IPS DF 6.9 (cell line): ENCODE measurements around the gene CRHR1.

Experiments used
- DNase-seq: peaks from one replicate; pipeline ENCODE4 v3.0.0-alpha.2; 2013; ENCODE audit warnings: low read depth, low spot score
- H3K27ac ChIP-seq: one replicate; pipeline ENCODE4 v1.5.1; 2013; ENCODE audit warnings: low read length, control low read depth
- H3K27me3 ChIP-seq: 2 replicates; pipeline ENCODE4 v1.6.1; 2013; ENCODE audit warnings: mild to moderate bottlenecking, low read length; ENCODE audit not compliant: control insufficient read depth, insufficient read depth
- H3K36me3 ChIP-seq: 2 replicates; pipeline ENCODE4 v1.6.1; 2013; ENCODE audit warnings: low read length; ENCODE audit not compliant: control insufficient read depth, insufficient read depth
- H3K4me1 ChIP-seq: 2 replicates; pipeline ENCODE4 v1.6.1; 2013; ENCODE audit warnings: low read length; ENCODE audit not compliant: control insufficient read depth, insufficient read depth
- H3K4me3 ChIP-seq: 2 replicates; pipeline ENCODE4 v1.5.1; 2013; ENCODE audit warnings: mild to moderate bottlenecking, low read length
- H3K9me3 ChIP-seq: 2 replicates; pipeline ENCODE4 v1.6.1; 2013; ENCODE audit warnings: low read length, inconsistent platforms; ENCODE audit not compliant: control insufficient read depth, insufficient read depth
- WGBS: extraction: QIAGEN DNeasy Blood & Tissue Kit; methylation state at CpG from one replicate; pipeline ENCODE4 v1.1.7; 2013; ENCODE audit warnings: mixed read lengths, missing lambda C conversion rate; ENCODE audit not compliant: insufficient read length, insufficient coverage; 5-methylcytosine and 5-hydroxymethylcytosine counted together

CRHR1 gene

DNA sequence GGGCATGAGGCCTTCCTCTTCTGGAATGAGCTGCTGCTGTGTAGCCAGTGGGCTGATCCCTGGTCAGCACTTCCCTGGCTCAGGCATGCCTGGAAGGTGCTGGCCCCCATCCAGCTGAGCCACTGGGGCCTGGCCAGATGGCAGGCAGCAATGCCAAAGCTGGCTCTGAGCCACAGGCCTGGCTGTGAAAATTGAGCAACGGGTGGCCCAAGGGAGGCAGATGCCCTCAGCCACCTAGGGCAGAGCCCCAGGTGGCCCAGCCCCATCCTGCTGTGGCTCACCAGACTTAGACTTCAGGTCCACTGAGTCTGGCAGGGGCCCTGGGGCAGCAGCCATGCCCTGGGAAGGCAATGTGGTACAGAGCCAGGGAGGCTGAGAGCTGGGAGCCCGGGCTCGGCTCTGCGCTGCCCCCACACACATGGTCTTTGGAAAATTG lies 8.5 kb upstream of the CRHR1 start:
- Histone ChIP-seq H3K4me1 (peaks cover 5% of the 10 kb centered on the region; the same call in 1 of the 2 replicates), H3K36me3 (no peaks in the 10 kb centered on the region), H3K27ac (no peak overlapping the region), H3K9me3 (no peaks in the 10 kb centered on the region), H3K27me3 (no peaks in the 10 kb centered on the region), H3K4me3 (no peak overlapping the region)
- no peak for DNase-seq
- WGBS: no CpG with 5 or more reads among the region's 4 CpGs

DNA sequence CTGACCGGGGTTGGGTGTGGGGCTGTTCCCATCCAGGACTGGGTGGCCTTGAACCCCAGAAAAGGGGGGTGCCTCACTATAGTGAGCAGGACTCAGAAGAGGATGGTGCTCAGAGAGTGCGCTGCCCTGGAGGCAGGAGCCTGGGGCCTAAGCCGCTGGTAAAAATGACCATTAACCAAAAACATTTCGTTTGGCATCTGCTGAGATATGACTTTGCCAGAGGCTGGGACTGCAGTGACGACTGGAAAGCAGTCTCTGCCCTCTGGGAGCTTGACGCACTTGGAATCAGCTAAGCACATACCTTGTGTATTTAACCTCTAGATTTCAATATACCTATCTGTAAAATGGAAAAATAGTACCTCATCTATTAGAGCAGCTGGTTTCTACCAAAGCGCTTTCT lies 7.2 kb upstream of the CRHR1 start:
- H3K9me3 ChIP-seq: no peaks in the 10 kb centered on the region
- no peak for DNase-seq
- no peaks in the 10 kb centered on the region for H3K36me3 ChIP-seq
- no peak overlapping the region for H3K4me3 ChIP-seq
- H3K27ac ChIP-seq: no peak overlapping the region
- no peaks in the 10 kb centered on the region; the same call in 1 of the 2 replicates for H3K27me3 ChIP-seq
- H3K4me1 ChIP-seq: no peaks in the 10 kb centered on the region
- no CpG with 5 or more reads among the region's 7 CpGs for WGBS

DNA sequence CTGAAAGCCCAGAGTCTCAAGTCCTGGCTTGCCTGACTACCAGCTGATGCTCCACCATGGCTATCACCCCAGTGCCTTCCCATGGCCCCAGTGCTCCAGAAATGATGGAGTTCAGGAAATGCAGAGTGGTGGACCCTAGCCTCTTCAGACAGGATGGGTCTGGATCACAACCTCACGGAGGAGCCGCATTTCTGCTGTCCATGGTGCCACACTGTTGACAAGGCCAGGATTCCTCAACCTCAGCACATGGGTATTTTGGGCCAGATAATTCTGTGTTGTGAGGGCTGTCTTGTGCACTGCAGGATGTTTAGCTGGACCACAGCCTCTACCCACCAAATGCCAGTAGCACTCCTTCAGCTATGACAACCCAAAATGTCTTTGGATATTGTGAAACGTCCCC lies 6.7 kb upstream of the CRHR1 start:
- H3K27ac ChIP-seq: no peak overlapping the region
- no CpG with 5 or more reads among the region's 3 CpGs for WGBS
- H3K4me1 ChIP-seq: no peaks in the 10 kb centered on the region
- no peak overlapping the region for H3K4me3 ChIP-seq
- H3K27me3 ChIP-seq: no peaks in the 10 kb centered on the region; the same call in 1 of the 2 replicates
- H3K36me3 ChIP-seq: no peaks in the 10 kb centered on the region
- no peaks in the 10 kb centered on the region for H3K9me3 ChIP-seq
- no peak for DNase-seq

DNA sequence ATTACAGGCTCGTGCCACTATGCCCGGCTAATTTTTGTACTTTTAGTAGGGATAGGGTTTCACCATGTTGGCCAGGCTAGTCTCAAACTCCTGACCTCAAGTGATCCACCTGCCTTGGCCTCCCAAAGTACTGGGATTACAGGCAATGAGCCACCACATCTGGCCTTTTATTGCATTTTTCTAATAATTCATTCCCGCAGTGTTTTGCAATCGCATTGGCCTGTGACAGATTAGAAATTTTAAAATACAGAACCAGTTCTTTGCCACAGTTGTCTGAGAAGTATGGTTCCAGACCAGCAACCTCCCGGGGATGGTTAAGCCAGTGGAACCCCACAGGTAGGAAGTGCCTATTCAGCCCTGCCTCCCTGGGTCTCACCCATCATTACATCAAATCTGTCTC lies 3.2 kb upstream of the CRHR1 start:
- Histone ChIP-seq H3K9me3 (no peaks in the 10 kb centered on the region), H3K4me1 (no peaks in the 10 kb centered on the region; the same call in 1 of the 2 replicates), H3K4me3 (no peak overlapping the region), H3K36me3 (no peaks in the 10 kb centered on the region), H3K27me3 (peaks cover 18% of the 10 kb centered on the region), H3K27ac (no peak overlapping the region)
- no peak for DNase-seq
- no CpG with 5 or more reads among the region's 5 CpGs for WGBS

DNA sequence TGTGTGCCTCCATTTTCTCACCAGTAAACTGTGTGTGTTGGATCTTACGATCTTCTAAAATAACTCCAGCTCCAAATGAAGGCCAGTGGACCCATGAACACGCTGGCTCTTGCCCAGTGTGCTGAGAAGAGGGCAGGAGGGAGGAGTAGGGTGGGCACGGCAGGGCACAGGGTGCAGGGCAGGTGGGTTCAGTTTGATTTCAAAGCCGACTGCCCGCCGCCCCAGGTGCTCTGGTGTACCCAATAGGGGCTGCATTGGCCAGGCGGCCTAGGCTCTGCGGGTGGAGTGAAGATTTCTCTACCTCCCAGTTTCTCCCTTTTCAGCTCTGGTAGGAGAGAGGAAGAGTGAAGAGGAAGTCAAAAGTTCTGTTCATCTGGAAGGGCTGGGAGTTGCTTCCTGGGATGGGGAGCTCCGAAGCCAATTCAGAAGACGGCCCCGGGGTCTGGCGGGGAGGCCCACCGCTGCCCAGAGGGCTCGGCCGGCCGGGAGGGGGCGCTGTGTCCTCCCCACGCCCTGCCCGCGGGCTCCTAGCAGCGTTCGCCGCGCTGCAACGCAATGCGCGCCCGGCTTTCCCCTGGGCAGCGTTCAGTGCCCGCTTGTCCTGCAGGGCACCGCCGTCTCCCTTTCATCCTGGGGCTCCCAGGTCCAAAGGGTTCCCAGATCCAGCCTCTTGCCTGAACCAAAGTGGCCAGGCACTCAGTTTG lies 1.1 kb upstream of the CRHR1 start:
- H3K4me1 ChIP-seq: peaks cover 2% of the 10 kb centered on the region; the same call in 1 of the 2 replicates
- DNase-seq: no peak
- peaks cover 18% of the 10 kb centered on the region for H3K27me3 ChIP-seq
- no peak overlapping the region for H3K27ac ChIP-seq
- H3K36me3 ChIP-seq: no peaks in the 10 kb centered on the region
- no CpG with 5 or more reads among the region's 32 CpGs for WGBS
- no peaks in the 10 kb centered on the region for H3K9me3 ChIP-seq
- peak overlapping the region; percentile 75 for H3K4me3 ChIP-seq

DNA sequence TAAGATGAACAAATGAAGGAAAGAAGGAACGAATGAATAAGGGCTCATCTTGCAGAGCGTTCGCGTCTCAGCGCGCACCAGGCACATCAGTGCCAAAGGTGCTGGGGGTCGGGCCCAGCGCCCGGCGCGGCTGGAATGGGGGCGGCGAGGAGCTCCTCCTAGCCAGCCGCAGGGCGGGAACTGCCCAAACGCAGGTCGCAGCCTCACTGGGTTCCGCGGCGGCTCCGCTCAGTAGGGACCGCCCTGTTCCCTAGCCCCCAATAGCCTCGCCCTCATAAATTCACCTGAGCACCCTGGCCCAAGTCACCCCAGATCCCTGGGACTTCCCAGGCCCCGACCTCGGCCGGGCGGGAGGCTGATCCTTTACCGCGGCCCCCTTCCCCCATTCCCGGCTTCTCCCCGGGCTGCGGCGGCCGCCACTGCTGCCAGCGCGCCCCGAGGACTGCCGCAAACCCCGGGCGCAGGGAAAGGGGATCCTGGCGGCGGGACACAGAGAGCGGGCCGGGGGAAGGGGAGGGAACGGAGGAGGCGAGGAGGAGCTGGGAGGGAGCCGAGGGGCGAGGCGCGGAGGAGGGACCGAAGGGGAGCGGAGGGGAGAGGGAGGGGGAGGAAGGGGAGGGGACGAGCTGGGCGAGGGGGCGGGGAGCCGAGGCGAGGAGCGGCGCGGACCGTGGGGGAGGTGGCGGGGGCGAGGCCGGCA lies 377 bp upstream of the CRHR1 start:
- H3K27me3 ChIP-seq: peaks cover 20% of the 10 kb centered on the region
- no CpG with 5 or more reads among the region's 64 CpGs for WGBS
- H3K4me3 ChIP-seq: peak overlapping the region; percentile 75

DNA sequence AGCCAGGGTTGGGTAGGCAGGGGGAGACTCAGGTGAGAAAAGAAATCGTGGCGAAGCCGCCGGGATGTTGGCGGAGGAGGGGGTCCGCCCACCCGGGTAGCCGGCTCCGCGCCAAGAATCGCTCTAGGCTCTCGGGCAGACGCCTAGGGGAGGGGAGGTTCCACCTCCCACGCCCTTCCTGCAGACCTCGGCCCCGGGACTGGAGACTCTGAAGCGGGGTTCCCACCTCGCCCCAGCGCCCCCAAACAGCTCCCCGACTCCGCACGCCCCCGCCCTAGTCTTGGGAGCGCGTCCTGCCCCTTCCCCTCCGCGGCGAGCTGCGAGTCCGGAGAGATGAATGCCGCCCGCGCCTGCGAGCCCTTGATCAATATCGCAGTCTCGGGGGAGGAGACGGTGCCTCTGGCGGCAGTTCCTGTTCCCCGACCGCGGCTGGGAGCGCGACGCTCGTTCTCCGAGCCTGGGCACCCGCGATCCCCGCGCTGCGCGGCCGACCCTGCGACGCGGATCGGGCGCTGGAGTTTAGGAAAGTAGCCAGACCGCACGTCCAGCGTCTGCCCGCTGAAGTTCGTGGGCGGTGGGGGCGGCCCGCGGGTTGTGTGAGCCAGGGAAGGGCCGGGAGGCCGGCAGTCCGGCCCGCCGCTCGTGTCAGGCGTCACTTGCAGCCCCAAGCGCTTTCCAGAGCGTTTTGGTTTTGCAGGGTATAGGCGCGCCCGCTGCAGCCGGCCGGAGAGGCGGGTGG lies 790 bp downstream of the CRHR1 start:
- H3K4me1 ChIP-seq: peaks cover 2% of the 10 kb centered on the region; the same call in 1 of the 2 replicates
- no peak for DNase-seq
- H3K27me3 ChIP-seq: peaks cover 20% of the 10 kb centered on the region
- H3K27ac ChIP-seq: no peak overlapping the region
- peak overlapping the region; percentile 75; the same call in 1 of the 2 replicates for H3K4me3 ChIP-seq
- H3K9me3 ChIP-seq: no peaks in the 10 kb centered on the region
- no CpG with 5 or more reads among the region's 82 CpGs for WGBS
- no peaks in the 10 kb centered on the region for H3K36me3 ChIP-seq

More for the DNA sequence above, 377 bp upstream of the CRHR1 start:
- Histone ChIP-seq H3K27ac (no peak overlapping the region), H3K36me3 (no peaks in the 10 kb centered on the region), H3K9me3 (no peaks in the 10 kb centered on the region), H3K4me1 (peaks cover 2% of the 10 kb centered on the region; the same call in 1 of the 2 replicates)
- no peak for DNase-seq

DNA sequence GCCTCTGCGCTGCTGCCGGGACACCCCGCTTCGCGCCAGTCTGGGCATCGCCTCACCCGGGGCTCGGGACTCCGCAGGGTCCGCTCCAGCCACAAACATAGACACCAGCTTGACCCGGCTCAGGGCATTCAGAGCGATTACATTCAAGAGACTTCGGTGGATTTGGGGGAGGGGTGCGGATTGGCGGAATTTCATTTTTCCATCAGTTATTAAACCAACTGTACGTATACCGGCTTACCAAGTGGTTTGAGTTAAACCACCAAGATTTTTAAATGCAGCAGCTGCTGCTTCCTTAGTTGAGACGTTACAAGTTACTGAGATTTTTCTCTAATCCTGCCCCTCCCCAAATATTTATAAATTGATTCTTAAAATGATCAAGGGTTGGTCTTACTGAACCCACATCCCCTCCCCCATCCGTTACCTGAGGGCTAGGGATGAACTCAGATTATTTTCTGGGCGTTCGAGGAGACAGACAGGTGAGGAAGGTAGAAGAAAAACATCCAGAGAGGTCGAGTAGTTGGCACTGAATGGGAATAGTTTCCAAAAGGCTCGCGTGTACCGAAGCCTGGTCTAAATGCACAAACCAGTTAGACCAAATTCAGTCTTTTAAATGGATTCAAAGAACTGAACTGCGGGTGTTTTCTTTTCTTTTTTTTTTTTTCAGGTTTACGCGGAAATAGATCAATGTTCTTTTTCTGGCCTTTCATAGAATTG lies 1.5 kb downstream of the CRHR1 start:
- H3K27me3 ChIP-seq: peaks cover 20% of the 10 kb centered on the region
- no peak overlapping the region; the same call in 1 of the 2 replicates for H3K4me3 ChIP-seq
- H3K4me1 ChIP-seq: peaks cover 2% of the 10 kb centered on the region; the same call in 1 of the 2 replicates
- H3K9me3 ChIP-seq: no peaks in the 10 kb centered on the region
- WGBS: no CpG with 5 or more reads among the region's 28 CpGs
- no peaks in the 10 kb centered on the region for H3K36me3 ChIP-seq
- no peak overlapping the region for H3K27ac ChIP-seq
- no peak for DNase-seq

DNA sequence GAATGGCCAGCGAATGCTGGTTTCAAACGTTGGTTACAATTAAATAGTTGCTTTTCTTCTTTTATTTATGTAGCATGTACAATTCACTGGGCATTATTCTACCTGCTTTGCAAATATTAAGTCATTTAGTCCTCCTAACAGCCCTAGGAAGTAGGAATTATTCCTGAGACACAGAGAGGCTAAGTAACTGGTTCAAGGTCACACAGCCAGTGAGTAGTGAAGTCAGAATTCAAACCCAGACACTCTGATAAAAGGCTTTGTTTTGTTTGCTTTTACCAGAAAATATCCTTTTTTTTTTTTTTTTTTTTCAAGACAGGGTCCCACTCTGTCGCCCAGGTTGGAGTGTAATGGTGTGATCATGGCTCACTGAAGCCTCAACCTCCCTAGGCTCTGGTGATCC lies 2.2 kb downstream of the CRHR1 start:
- H3K36me3 ChIP-seq: no peaks in the 10 kb centered on the region
- H3K27me3 ChIP-seq: peaks cover 20% of the 10 kb centered on the region
- no peak for DNase-seq
- no peaks in the 10 kb centered on the region for H3K9me3 ChIP-seq
- no peak overlapping the region for H3K27ac ChIP-seq
- H3K4me3 ChIP-seq: no peak overlapping the region
- WGBS: no CpG with 5 or more reads among the region's 3 CpGs
- peaks cover 2% of the 10 kb centered on the region; the same call in 1 of the 2 replicates for H3K4me1 ChIP-seq

DNA sequence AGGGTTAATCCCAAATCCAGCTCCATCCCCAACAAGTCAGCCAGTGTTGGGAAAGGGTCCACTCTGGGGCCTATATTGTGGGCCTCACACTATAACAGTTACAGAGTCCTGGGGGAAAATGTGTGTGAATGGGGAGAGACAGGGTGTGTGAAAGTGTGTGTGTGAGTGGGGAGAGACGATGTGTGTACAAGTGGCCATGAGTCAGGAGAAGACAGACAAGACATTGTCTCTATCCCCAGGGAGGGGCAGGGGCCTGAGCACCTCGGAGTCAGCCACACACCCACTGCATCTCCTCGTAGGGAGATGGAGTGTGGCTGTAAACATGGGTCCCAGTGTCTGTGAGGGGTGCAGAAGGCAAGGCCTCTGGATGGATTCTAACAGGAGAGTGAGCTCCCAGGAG lies 2.9 kb downstream of the CRHR1 start:
- no CpG with 5 or more reads among the region's 3 CpGs for WGBS
- Histone ChIP-seq H3K27me3 (peaks cover 20% of the 10 kb centered on the region), H3K36me3 (no peaks in the 10 kb centered on the region), H3K4me1 (peaks cover 2% of the 10 kb centered on the region; the same call in 1 of the 2 replicates), H3K4me3 (no peak overlapping the region), H3K27ac (no peak overlapping the region), H3K9me3 (no peaks in the 10 kb centered on the region)
- no peak for DNase-seq
